IMR-90 (cell line): ENCODE data around the gene COL4A2. TPM values are rescaled to one million over a fixed set of nuclear protein-coding genes. Genes with fewer than 3 reads are reported as not detected.

Experiments used
- ATAC-seq: fragments of 200-7000 bp; cut with Tn5 transposase; 2 replicates; pipeline ENCODE4 v1.9.1; 2020; ENCODE audit warnings: low read depth, mild to moderate bottlenecking, moderate library complexity
- BruUV-seq: library from RNA; stranded (reverse); fragments of 400-500 nt; replicated peaks from 2 replicates; lab custom pipeline; 2021; lab: Mats Ljungman, UMichigan
- CTCF ChIA-PET: fragments of 300-600 bp; formaldehyde crosslinking; extraction: SDS; loops from one replicate; lab custom pipeline; 2021; ENCODE audit warnings: antibody characterized with exemption; lab: Yijun Ruan, JAX
- POLR2A ChIA-PET: fragments of 300-600 bp; sonication (Branson Sonifier 250); formaldehyde crosslinking; loops from one replicate; lab custom pipeline; 2022; ENCODE audit warnings: antibody characterized with exemption; ENCODE audit not compliant: unreplicated experiment; lab: Charles Lee
- DNase-seq: peaks from one replicate; pipeline ENCODE4 v3.0.0; 2013
- H2AFZ ChIP-seq: replicated peaks from 2 replicates; pipeline ENCODE3; 2013; ENCODE audit warnings: low read length, mild to moderate bottlenecking; ENCODE audit not compliant: poor library complexity
- H2AK5ac ChIP-seq: 2 replicates; pipeline ENCODE4 v1.6.1; 2013; ENCODE audit warnings: low read depth, low read length, inconsistent platforms
- H2AK9ac ChIP-seq: replicated peaks from 2 replicates; pipeline ENCODE3; 2013; ENCODE audit warnings: mild to moderate bottlenecking, low read depth, low read length, moderate library complexity; ENCODE audit not compliant: poor library complexity
- H2BK120ac ChIP-seq: 2 replicates; pipeline ENCODE4 v1.6.1; 2013; ENCODE audit warnings: low read depth, low read length, inconsistent platforms
- H2BK15ac ChIP-seq: 3 replicates; pipeline ENCODE4 v1.6.1; 2013; ENCODE audit warnings: low read depth, low read length, inconsistent platforms
- H2BK20ac ChIP-seq: 2 replicates; pipeline ENCODE4 v1.6.1; 2013; ENCODE audit warnings: low read depth, mild to moderate bottlenecking, inconsistent platforms, low read length, moderate library complexity
- H2BK5ac ChIP-seq: 2 replicates; pipeline ENCODE4 v1.6.1; 2013; ENCODE audit warnings: mild to moderate bottlenecking, low read depth, low read length, inconsistent platforms; ENCODE audit not compliant: poor library complexity, severe bottlenecking
- H3K14ac ChIP-seq: replicated peaks from 2 replicates; pipeline ENCODE4 v1.6.1; 2013; ENCODE audit warnings: low read depth, low read length, inconsistent platforms
- H3K18ac ChIP-seq: 2 replicates; pipeline ENCODE4 v1.6.1; 2013; ENCODE audit warnings: low read depth, low read length, control low read depth
- H3K23ac ChIP-seq: 2 replicates; pipeline ENCODE4 v1.6.1; 2013; ENCODE audit warnings: low read depth, low read length, inconsistent platforms
- H3K27ac ChIP-seq: 2 replicates; pipeline ENCODE4 v1.5.1; 2013; ENCODE audit warnings: mild to moderate bottlenecking, control low read depth, low read length; ENCODE audit not compliant: insufficient read depth
- H3K27me3 ChIP-seq: 2 replicates; pipeline ENCODE4 v1.6.1; 2013; ENCODE audit warnings: low read length; ENCODE audit not compliant: control insufficient read depth, insufficient read depth
- H3K36me3 ChIP-seq: 2 replicates; pipeline ENCODE4 v1.6.1; 2013; ENCODE audit warnings: low read length, mixed read lengths; ENCODE audit not compliant: control insufficient read depth, insufficient read depth
- H3K4ac ChIP-seq: 2 replicates; pipeline ENCODE4 v1.6.1; 2013; ENCODE audit warnings: low read depth, low read length, inconsistent platforms
- H3K4me1 ChIP-seq: 2 replicates; pipeline ENCODE4 v1.6.1; 2013; ENCODE audit warnings: low read length, mixed read lengths; ENCODE audit not compliant: control insufficient read depth, insufficient read depth
- H3K4me2 ChIP-seq: 2 replicates; pipeline ENCODE4 v1.6.1; 2013; ENCODE audit warnings: low read depth, mild to moderate bottlenecking, control low read depth, low read length, moderate library complexity
- H3K4me3 ChIP-seq: 2 replicates; pipeline ENCODE4 v1.5.1; 2013; ENCODE audit warnings: low read depth, mild to moderate bottlenecking, control low read depth, low read length, moderate library complexity; ENCODE audit not compliant: insufficient read depth
- H3K56ac ChIP-seq: 2 replicates; pipeline ENCODE4 v1.6.1; 2013; ENCODE audit warnings: low read length, inconsistent platforms; ENCODE audit not compliant: insufficient read depth; ENCODE audit errors: extremely low read depth
- H3K79me1 ChIP-seq, 2 experiments: 2 replicates each; pipeline ENCODE4 v1.6.1; 2013; ENCODE audit warnings: low read length in 2 of 2, inconsistent platforms in 1 of 2, low read depth in 1 of 2
- H3K9ac ChIP-seq: 2 replicates; pipeline ENCODE4 v1.6.1; 2013; ENCODE audit warnings: low read depth, low read length, control low read depth
- H3K9me1 ChIP-seq: 2 replicates; pipeline ENCODE4 v1.6.1; 2013; ENCODE audit warnings: low read length, inconsistent platforms; ENCODE audit not compliant: insufficient read depth
- H3K9me3 ChIP-seq: 2 replicates; pipeline ENCODE4 v1.6.1; 2013; ENCODE audit warnings: low read length; ENCODE audit not compliant: control insufficient read depth, insufficient read depth
- H4K20me1 ChIP-seq: 2 replicates; pipeline ENCODE4 v1.6.1; 2013; ENCODE audit warnings: low read length, inconsistent platforms; ENCODE audit not compliant: insufficient read depth
- H4K5ac ChIP-seq: 2 replicates; pipeline ENCODE4 v1.6.1; 2013; ENCODE audit warnings: mild to moderate bottlenecking, low read depth, low read length, control low read depth
- H4K8ac ChIP-seq, 2 experiments: 2 replicates each; pipeline ENCODE4 v1.6.1; 2013; ENCODE audit warnings: low read depth in 2 of 2, low read length in 2 of 2, control low read depth in 1 of 2, inconsistent platforms in 1 of 2
- H4K91ac ChIP-seq: 2 replicates; pipeline ENCODE4 v1.6.1; 2013; ENCODE audit warnings: low read depth, low read length, inconsistent platforms; ENCODE audit not compliant: insufficient read depth
- BHLHE40 ChIP-seq: fragments of 150-350 bp; IDR thresholded peaks from 2 replicates; pipeline ENCODE4 v1.6.1; 2016; ENCODE audit warnings: mild to moderate bottlenecking, low read depth, low read length
- MAFK ChIP-seq: IDR thresholded peaks from 2 replicates; pipeline ENCODE4 v1.6.1; 2012; ENCODE audit warnings: low read depth, low read length, improper control_type of control experiment
- NFE2L2 ChIP-seq: fragments of 150-350 bp; IDR thresholded peaks from 2 replicates; pipeline ENCODE4 v1.6.1; 2016; ENCODE audit warnings: low read depth, mild to moderate bottlenecking, low read length
- dilution Hi-C: fragments of 300-500 bp; cut with HindIII; formaldehyde crosslinking; loops from one replicate; pipeline ENCODE4 v1.14.3; 2018; ENCODE audit warnings: low sequenced_read_pairs; ENCODE audit not compliant: unreplicated experiment
- in situ Hi-C: fragments of 300-500 bp; cut with MboI; formaldehyde crosslinking; loops from 3 replicates; pipeline ENCODE4 v1.14.3; 2019; ENCODE audit warnings: low sequenced_read_pairs, inconsistent platforms, mixed read lengths
- intact Hi-C: fragments of 100-400 bp; cut with micrococcal nuclease; formaldehyde crosslinking; loops from 2 replicates; pipeline ENCODE4 v1.10.0; 2022
- polyA plus RNA-seq, 3 experiments: library from polyadenylated mRNA; depleted of rRNA; stranded (reverse); fragments of >200 nt; gene quantifications; 2 replicates each; pipeline ENCODE4 v1.2.3, GENCODE V29; 2012; ENCODE audit warnings: low replicate concordance in 1 of 3
- total RNA-seq: library from RNA; depleted of rRNA; stranded (reverse); fragments of >200 nt; gene quantifications from 2 replicates; pipeline ENCODE4 v1.2.3, GENCODE V29; 2012
- TF ChIP-seq, protein P1 (sequence below): conservative IDR thresholded peaks from 2 replicates; pipeline ENCODE4 v1.5.1; 2012; ENCODE audit warnings: mild to moderate bottlenecking, low read depth, low read length, improper control_type of control experiment

The COL4A2 gene
- total and polyA plus RNA-seq, 2 of the 4 experiments (the other 2 are of a cell fraction) = 90.7 to 457 TPM

DNA sequence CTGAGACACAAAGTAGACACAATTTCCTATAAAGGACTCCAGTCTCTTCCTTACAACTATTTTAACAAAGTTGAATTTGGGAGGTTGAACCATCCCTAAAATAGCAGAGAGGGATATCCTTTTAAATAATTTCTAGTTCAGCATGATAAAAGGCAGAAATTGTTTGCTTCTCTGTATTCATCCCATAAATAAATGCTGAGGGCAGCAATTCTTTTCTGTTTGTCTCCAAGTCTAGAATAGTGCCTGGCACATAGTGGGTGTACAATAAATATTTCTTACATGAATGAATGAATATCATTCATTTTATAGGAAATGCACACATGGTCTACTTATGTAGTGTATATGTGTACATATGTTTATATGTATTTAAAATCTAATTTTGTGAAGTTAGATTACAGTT is 12.5 kb upstream of the COL4A2 start:
- H4K91ac ChIP-seq = no peak overlapping the region
- H3K4me3 ChIP-seq = no peak overlapping the region
- H2BK120ac ChIP-seq = no peak overlapping the region
- peaks cover 13% of the 10 kb centered on the region for H3K4me1 ChIP-seq
- no peak overlapping the region for H3K9ac ChIP-seq
- H3K79me1 ChIP-seq = peaks cover 26 to 86% of the 10 kb centered on the region in 2 experiments; a peak in 3 of 4 replicates
- H4K8ac ChIP-seq = no peak overlapping the region
- no peak overlapping the region for H3K4me2 ChIP-seq
- intact Hi-C loops (no loop called here), in situ Hi-C loops (no loop called here), dilution Hi-C loops (no loop called here)
- BruUV-seq = no TSS peak
- no peak overlapping the region for H2BK20ac ChIP-seq
- peaks cover 36% of the 10 kb centered on the region for H3K36me3 ChIP-seq
- no peaks in the 10 kb centered on the region for H3K9me3 ChIP-seq
- no peak overlapping the region for H3K27ac ChIP-seq
- no peak overlapping the region for H3K14ac ChIP-seq
- no peak overlapping the region for H3K18ac ChIP-seq
- ATAC-seq (no peak), DNase-seq (no peak)
- no peak overlapping the region for H3K23ac ChIP-seq
- H3K9me1 ChIP-seq = peaks cover 40% of the 10 kb centered on the region
- H4K20me1 ChIP-seq = peaks cover 95% of the 10 kb centered on the region
- no peak overlapping the region for H2BK5ac ChIP-seq
- ChIA-PET POLR2A (no interaction called here), CTCF (no interaction called here)
- no peak overlapping the region for H2AK9ac ChIP-seq
- no peak overlapping the region for H2AK5ac ChIP-seq
- no peak overlapping the region for H2AFZ ChIP-seq
- no peaks in the 10 kb centered on the region for H3K27me3 ChIP-seq
- H3K56ac ChIP-seq = no peak overlapping the region
- TF ChIP-seq BHLHE40 (no peak), MAFK (peak; percentile 97), NFE2L2 (no peak)
- TF ChIP-seq, protein P1, sequence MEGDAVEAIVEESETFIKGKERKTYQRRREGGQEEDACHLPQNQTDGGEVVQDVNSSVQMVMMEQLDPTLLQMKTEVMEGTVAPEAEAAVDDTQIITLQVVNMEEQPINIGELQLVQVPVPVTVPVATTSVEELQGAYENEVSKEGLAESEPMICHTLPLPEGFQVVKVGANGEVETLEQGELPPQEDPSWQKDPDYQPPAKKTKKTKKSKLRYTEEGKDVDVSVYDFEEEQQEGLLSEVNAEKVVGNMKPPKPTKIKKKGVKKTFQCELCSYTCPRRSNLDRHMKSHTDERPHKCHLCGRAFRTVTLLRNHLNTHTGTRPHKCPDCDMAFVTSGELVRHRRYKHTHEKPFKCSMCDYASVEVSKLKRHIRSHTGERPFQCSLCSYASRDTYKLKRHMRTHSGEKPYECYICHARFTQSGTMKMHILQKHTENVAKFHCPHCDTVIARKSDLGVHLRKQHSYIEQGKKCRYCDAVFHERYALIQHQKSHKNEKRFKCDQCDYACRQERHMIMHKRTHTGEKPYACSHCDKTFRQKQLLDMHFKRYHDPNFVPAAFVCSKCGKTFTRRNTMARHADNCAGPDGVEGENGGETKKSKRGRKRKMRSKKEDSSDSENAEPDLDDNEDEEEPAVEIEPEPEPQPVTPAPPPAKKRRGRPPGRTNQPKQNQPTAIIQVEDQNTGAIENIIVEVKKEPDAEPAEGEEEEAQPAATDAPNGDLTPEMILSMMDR = no peak
- H4K5ac ChIP-seq = no peak overlapping the region
- no peak overlapping the region for H2BK15ac ChIP-seq
- H3K4ac ChIP-seq = no peak overlapping the region
